Neural progenitor cell (in vitro differentiated cells): Measurements from ENCODE around the gene TTC3.
"Not testable (repeated sequence)": the region's sequence is repeated elsewhere in the genome, so short reads cannot be mapped to it uniquely, and the experiment has no call there.

Source experiments
- CTCF ChIP-seq: fragments of 200-600 bp; sonication (generic); IDR thresholded peaks from 2 replicates; pipeline ENCODE4 v1.5.1; 2017; ENCODE audit warnings: antibody characterized with exemption, mild to moderate bottlenecking
- EZH2 ChIP-seq: fragments of 200-600 bp; sonication (generic); IDR thresholded peaks from 2 replicates; pipeline ENCODE4 v1.6.1; 2017; ENCODE audit warnings: antibody characterized with exemption, mild to moderate bottlenecking, moderate library complexity
- EZH2phosphoT487 ChIP-seq: fragments of 200-600 bp; sonication (generic); IDR thresholded peaks from 2 replicates; pipeline ENCODE4 v1.6.1; 2017; ENCODE audit warnings: antibody characterized with exemption

- not testable (repeated sequence) for TF ChIP-seq EZH2, CTCF, EZH2phosphoT487
Observed at GRCh38 chr21:37143392-37143791, 70.3 kb downstream of the TTC3 start.
